K562 (cell line): ENCODE results near the gene STK4. TPM values are rescaled to one million over a fixed set of nuclear protein-coding genes. Genes with fewer than 3 reads are reported as not detected.

ENCODE experiments used
- ATAC-seq: fragments of 200-7000 bp; cut with Tn5 transposase; 3 replicates; pipeline ENCODE4 v1.9.1; 2020; ENCODE audit warnings: moderate library complexity
- BruUV-seq: library from RNA; stranded (reverse); fragments of 400-500 nt; replicated peaks from 2 replicates; lab custom pipeline; 2021; lab: Mats Ljungman, UMichigan
- CTCF ChIA-PET: fragments of 300-600 bp; formaldehyde crosslinking; extraction: SDS; loops from one replicate; lab custom pipeline; 2021; ENCODE audit warnings: low intra/inter-chr PET ratio; lab: Yijun Ruan, JAX
- POLR2A ChIA-PET: fragments of 300-600, 350-650 bp; sonication (Branson Sonifier 250); formaldehyde crosslinking; extraction: SDS; loops from one replicate; lab custom pipeline; 2021; ENCODE audit warnings: antibody characterized with exemption, inconsistent platforms; lab: Yijun Ruan, JAX
- DNase-seq, 4 experiments: peaks; one replicate each; pipeline versions ENCODE4 v3.0.0 to v3.0.0-alpha.2; 2011 to 2018; ENCODE audit warnings: low spot score in 3 of 4, mixed read lengths in 3 of 4; ENCODE audit errors: extremely low read depth in 1 of 4
- FAIRE-seq: peaks from 2 replicates; lab custom pipeline; 2011; peaks lifted over from hg19 to GRCh38; lab: Jason Lieb, UNC
- H2AFZ ChIP-seq: 2 replicates; pipeline ENCODE4 v1.6.0; 2011; ENCODE audit warnings: low read depth, low read length, control low read depth, inconsistent platforms
- H3K27ac ChIP-seq: fragments of 200-600 bp; 3 replicates; pipeline ENCODE4 v1.8.0; 2011; ENCODE audit warnings: low read depth, mild to moderate bottlenecking, control low read depth, inconsistent platforms, low read length, moderate library complexity, mixed read lengths; ENCODE audit errors: extremely low read depth
- H3K27me3 ChIP-seq, 2 experiments: fragments of 300-600 bp in 1 of 2; 2 replicates in 1 of 2; 3 replicates in 1 of 2; pipeline versions ENCODE4 v1.6.0 to v1.8.0; 2011; ENCODE audit warnings: inconsistent platforms in 2 of 2, low read length in 2 of 2, mild to moderate bottlenecking in 1 of 2, mixed read lengths in 1 of 2, moderate library complexity in 1 of 2; ENCODE audit not compliant: control insufficient read depth in 2 of 2, insufficient read depth in 2 of 2
- H3K36me3 ChIP-seq: fragments of 300-600 bp; 3 replicates; pipeline ENCODE4 v1.8.0; 2011; ENCODE audit warnings: mild to moderate bottlenecking, low read length, inconsistent platforms; ENCODE audit not compliant: control insufficient read depth, insufficient read depth
- H3K4me1 ChIP-seq, 2 experiments: fragments of 200-600 bp in 1 of 2; replicated peaks in 1 of 2; 2 replicates in 1 of 2; 3 replicates in 1 of 2; pipeline versions ENCODE4 v1.5.1 to v1.8.0; 2011; ENCODE audit warnings: inconsistent platforms in 2 of 2, low read length in 2 of 2, mild to moderate bottlenecking in 1 of 2, mixed read lengths in 1 of 2, moderate library complexity in 1 of 2; ENCODE audit not compliant: control insufficient read depth in 2 of 2, insufficient read depth in 2 of 2
- H3K4me2 ChIP-seq: 2 replicates; pipeline ENCODE4 v1.6.1; 2011; ENCODE audit warnings: low read length, control low read depth, inconsistent platforms, mixed read lengths; ENCODE audit not compliant: insufficient read depth
- H3K4me3 ChIP-seq: fragments of 200-600 bp; sonication (generic), shearing (Covaris generic); 2 replicates; pipeline ENCODE4 v1.5.1; 2016; ENCODE audit warnings: control low read depth, inconsistent platforms
- H3K79me2 ChIP-seq: fragments of 200-600 bp; 3 replicates; pipeline ENCODE4 v1.8.0; 2011; ENCODE audit warnings: low read length, inconsistent platforms; ENCODE audit not compliant: control insufficient read depth, insufficient read depth
- H3K9ac ChIP-seq, 2 experiments: 2 replicates each; pipeline versions ENCODE4 v1.6.0 to v1.6.1; 2011; ENCODE audit warnings: low read depth in 2 of 2, low read length in 2 of 2, control low read depth in 1 of 2, inconsistent platforms in 1 of 2, mild to moderate bottlenecking in 1 of 2, mixed read lengths in 1 of 2; ENCODE audit not compliant: insufficient read depth in 1 of 2
- H3K9me1 ChIP-seq: one replicate; pipeline ENCODE4 v1.6.0; 2011; ENCODE audit warnings: inconsistent platforms, mild to moderate bottlenecking, low read length, moderate library complexity; ENCODE audit not compliant: control insufficient read depth, insufficient read depth
- H3K9me3 ChIP-seq: replicated peaks from 2 replicates; pipeline ENCODE4 v1.5.1; 2011; ENCODE audit warnings: low read depth, low read length, inconsistent platforms; ENCODE audit not compliant: control insufficient read depth, insufficient read depth
- H4K20me1 ChIP-seq: replicated peaks from 2 replicates; pipeline ENCODE4 v1.6.1; 2011; ENCODE audit warnings: low read length, inconsistent platforms, mixed read lengths; ENCODE audit not compliant: control insufficient read depth, insufficient read depth
- ATF1 ChIP-seq, 2 experiments: fragments of 450-650 bp in 1 of 2; IDR thresholded peaks; 2 replicates each; pipeline ENCODE4 v1.6.1; 2016; ENCODE audit warnings: missing compliant biosample characterization in 1 of 2, missing genetic modification characterization in 1 of 2
- HDAC1 ChIP-seq, 2 experiments: fragments of 450-650 bp; IDR thresholded peaks; 2 replicates each; pipeline ENCODE4 v1.6.1; 2016 to 2017; ENCODE audit warnings: inconsistent platforms in 1 of 2, mild to moderate bottlenecking in 1 of 2, moderate library complexity in 1 of 2
- JUNB ChIP-seq: fragments of 450-650 bp; formaldehyde crosslinking; conservative IDR thresholded peaks from 2 replicates; pipeline ENCODE4 v1.4.0; 2020; ENCODE audit warnings: mild to moderate bottlenecking
- L3MBTL2 ChIP-seq: fragments of 450-650 bp; IDR thresholded peaks from 2 replicates; pipeline ENCODE4 v1.6.1; 2016; ENCODE audit warnings: mild to moderate bottlenecking, moderate library complexity
- MEIS2 ChIP-seq: fragments of 450-650 bp; IDR thresholded peaks from 2 replicates; pipeline ENCODE4 v1.6.1; 2014; ENCODE audit warnings: mild to moderate bottlenecking; ENCODE audit not compliant: partially characterized antibody
- SREBF1 ChIP-seq: fragments of 150-350 bp; IDR thresholded peaks from 2 replicates; pipeline ENCODE4 v1.6.1; 2014; ENCODE audit warnings: antibody characterized with exemption, low read depth, low read length, borderline replicate concordance
- TFAM ChIP-seq: fragments of 250-450 bp; sonication (Bioruptor Pico); conservative IDR thresholded peaks from 2 replicates; pipeline ENCODE4 v1.5.0; 2021; ENCODE audit warnings: mild to moderate bottlenecking, moderate library complexity
- ZBTB2 ChIP-seq: fragments of 450-650 bp; IDR thresholded peaks from 2 replicates; pipeline ENCODE4 v1.6.1; 2016; ENCODE audit warnings: antibody characterized with exemption
- ZC3H4 ChIP-seq: sonication (generic); formaldehyde crosslinking; IDR thresholded peaks from 2 replicates; pipeline ENCODE4 v1.9.0; 2021; ENCODE audit warnings: missing genetic modification reagents, borderline replicate concordance
- ZNF146 ChIP-seq: IDR thresholded peaks from one replicate; pipeline ENCODE4 v1.6.1; 2018; ENCODE audit warnings: missing compliant biosample characterization; ENCODE audit not compliant: unreplicated experiment
- WGBS: fragments of 100-300 bp; shearing (Covaris generic); methylation state at CpG from one replicate; pipeline ENCODE4 v1.1.6; 2016; ENCODE audit warnings: low coverage, mixed read lengths; ENCODE audit not compliant: insufficient coverage; ENCODE audit errors: missing lambda C conversion rate; 5-methylcytosine and 5-hydroxymethylcytosine counted together
- in situ Hi-C: fragments of 300-500 bp; cut with MboI; formaldehyde crosslinking; loops from 4 replicates; pipeline ENCODE4 v1.15.0; 2018; ENCODE audit warnings: inconsistent platforms, mixed read lengths
- intact Hi-C: fragments of 100-400 bp; cut with micrococcal nuclease; formaldehyde crosslinking; loops from 2 replicates; pipeline ENCODE4 v1.14.2; 2022
- polyA plus RNA-seq, 8 experiments: library from polyadenylated mRNA; depleted of rRNA in 4 of 8; stranded (reverse) in 5 of 8; unstranded in 3 of 8; fragments of >200 nt; fragmentation: Nextera tagmentation in 2 of 8; fragmentation: Illumina TruSeq in 1 of 8; extraction: Ambion mirVana in 2 of 8; extraction: Trizol in 1 of 8; gene quantifications; 2 replicates each; pipeline versions ENCODE4 v1.2.1 to v1.2.3, GENCODE V29; 2011 to 2014; ENCODE audit warnings: inconsistent platforms in 1 of 8, missing spikeins in 1 of 8
- total RNA-seq, 7 experiments: library from RNA; depleted of rRNA in 6 of 7; stranded (reverse); fragments of >200 nt in 6 of 7; fragmentation: Illumina TruSeq in 2 of 7; extraction: Trizol in 2 of 7; gene quantifications; 2 replicates each; pipeline versions ENCODE4 v1.2.1 to v1.2.3, GENCODE V29; 2011 to 2021; ENCODE audit warnings: low replicate concordance in 1 of 7
- TF ChIP-seq, protein P1 (sequence below): IDR thresholded peaks from 2 replicates; pipeline ENCODE4 v1.6.1; 2011; ENCODE audit warnings: borderline replicate concordance, low read depth, mild to moderate bottlenecking, moderate library complexity, low read length; ENCODE audit not compliant: insufficient read depth, poor library complexity, severe bottlenecking
- TF ChIP-seq, protein P2 (sequence below): fragments of 450-650 bp; formaldehyde crosslinking; IDR thresholded peaks from 2 replicates; pipeline ENCODE4 v1.4.0; 2020; ENCODE audit warnings: mild to moderate bottlenecking

The STK4 gene
- total and polyA plus RNA-seq, 9 of the 15 experiments (the other 6 are each of a cell fraction or from before 2014, with no cell fraction given): 11.9 to 30.6 (median 22.2) TPM

DNA sequence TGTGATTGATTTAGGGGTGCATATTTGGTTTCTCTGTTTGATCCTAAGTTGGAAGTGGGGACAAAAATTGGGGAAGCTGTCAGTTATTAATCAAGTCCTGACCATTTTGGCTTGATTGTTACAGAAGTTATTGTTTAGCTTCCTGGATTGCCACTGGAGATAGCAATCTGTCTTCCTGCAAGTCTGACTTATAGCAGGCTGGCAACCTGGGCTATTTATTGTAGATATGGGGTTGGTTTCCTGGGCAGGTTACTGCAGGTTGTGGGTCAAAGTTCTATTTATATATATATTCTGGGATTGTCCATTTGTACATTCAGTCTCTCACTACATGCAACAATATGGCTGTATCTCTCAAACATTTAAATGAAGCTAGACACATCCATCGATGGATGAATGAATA lies 116.8 kb downstream of the STK4 start:
- TF ChIP-seq JUNB (CRISPR knock-in tag): no peak
- no peak for TF ChIP-seq ZC3H4 (CRISPR knock-in tag)
- no peak for TF ChIP-seq HDAC1 (IDR thresholded peaks at IDR 0.05)
- no peak for TF ChIP-seq TFAM (CRISPR knock-in tag)
- TF ChIP-seq, protein P1, sequence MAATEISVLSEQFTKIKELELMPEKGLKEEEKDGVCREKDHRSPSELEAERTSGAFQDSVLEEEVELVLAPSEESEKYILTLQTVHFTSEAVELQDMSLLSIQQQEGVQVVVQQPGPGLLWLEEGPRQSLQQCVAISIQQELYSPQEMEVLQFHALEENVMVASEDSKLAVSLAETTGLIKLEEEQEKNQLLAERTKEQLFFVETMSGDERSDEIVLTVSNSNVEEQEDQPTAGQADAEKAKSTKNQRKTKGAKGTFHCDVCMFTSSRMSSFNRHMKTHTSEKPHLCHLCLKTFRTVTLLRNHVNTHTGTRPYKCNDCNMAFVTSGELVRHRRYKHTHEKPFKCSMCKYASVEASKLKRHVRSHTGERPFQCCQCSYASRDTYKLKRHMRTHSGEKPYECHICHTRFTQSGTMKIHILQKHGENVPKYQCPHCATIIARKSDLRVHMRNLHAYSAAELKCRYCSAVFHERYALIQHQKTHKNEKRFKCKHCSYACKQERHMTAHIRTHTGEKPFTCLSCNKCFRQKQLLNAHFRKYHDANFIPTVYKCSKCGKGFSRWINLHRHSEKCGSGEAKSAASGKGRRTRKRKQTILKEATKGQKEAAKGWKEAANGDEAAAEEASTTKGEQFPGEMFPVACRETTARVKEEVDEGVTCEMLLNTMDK: no peak
- no peak for TF ChIP-seq SREBF1
- TF ChIP-seq ATF1 (CRISPR knock-in tag; IDR thresholded peaks at IDR 0.05): no peak
- no peak for TF ChIP-seq ATF1 (tag; IDR thresholded peaks at IDR 0.05)
- TF ChIP-seq, protein P2, sequence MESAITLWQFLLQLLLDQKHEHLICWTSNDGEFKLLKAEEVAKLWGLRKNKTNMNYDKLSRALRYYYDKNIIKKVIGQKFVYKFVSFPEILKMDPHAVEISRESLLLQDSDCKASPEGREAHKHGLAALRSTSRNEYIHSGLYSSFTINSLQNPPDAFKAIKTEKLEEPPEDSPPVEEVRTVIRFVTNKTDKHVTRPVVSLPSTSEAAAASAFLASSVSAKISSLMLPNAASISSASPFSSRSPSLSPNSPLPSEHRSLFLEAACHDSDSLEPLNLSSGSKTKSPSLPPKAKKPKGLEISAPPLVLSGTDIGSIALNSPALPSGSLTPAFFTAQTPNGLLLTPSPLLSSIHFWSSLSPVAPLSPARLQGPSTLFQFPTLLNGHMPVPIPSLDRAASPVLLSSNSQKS (CRISPR knock-in tag): no peak
- TF ChIP-seq L3MBTL2: no peak
- no peak for TF ChIP-seq ZNF146
- TF ChIP-seq ZBTB2: no peak
- TF ChIP-seq MEIS2: no peak
- DNase-seq: no peak
- 80% methylated on average over 1 of the region's 1 CpG for WGBS
- no peak for ATAC-seq
- Histone ChIP-seq H3K9ac (no peak overlapping the region), H3K4me2 (no peak overlapping the region), H2AFZ (no peak overlapping the region), H3K79me2 (no peaks in the 10 kb centered on the region), H3K36me3 (peaks cover 16% of the 10 kb centered on the region; the same call in 2 of the 3 replicates), H3K9me1 (no peaks in the 10 kb centered on the region), H3K4me1 (no peaks in the 10 kb centered on the region), H3K4me3 (no peak overlapping the region), H4K20me1 (no peaks in the 10 kb centered on the region), H3K27ac (no peak overlapping the region), H3K9me3 (no peaks in the 10 kb centered on the region), H3K27me3 (no peaks in the 10 kb centered on the region)
- FAIRE-seq: no peak
- CTCF ChIA-PET: no interaction called here
- POLR2A ChIA-PET: no interaction called here
- BruUV-seq: no TSS peak
- in situ Hi-C loops (no loop called here), intact Hi-C loops (no loop called here)
